K562 (cell line): ENCODE results near the gene SP6.

Source experiments
- ETV6 ChIP-seq, 3 experiments: fragments of 150-350 bp in 1 of 3; sonication (generic) in 1 of 3; formaldehyde crosslinking in 1 of 3; IDR thresholded peaks; 2 replicates each; pipeline versions ENCODE4 v1.6.1 to v1.8.0; 2014 to 2022; ENCODE audit warnings: borderline replicate concordance in 2 of 3, low read depth in 2 of 3, antibody characterized with exemption in 1 of 3, low read length in 1 of 3, mild to moderate bottlenecking in 1 of 3, missing genetic modification reagents in 1 of 3
- EZH2 ChIP-seq: IDR thresholded peaks from 2 replicates; pipeline ENCODE4 v1.6.1; 2012; ENCODE audit warnings: low read depth, mild to moderate bottlenecking, inconsistent platforms, low read length, borderline replicate concordance
- NCOA2 ChIP-seq, 2 experiments: fragments of 450-650 bp; IDR thresholded peaks; 2 replicates each; pipeline ENCODE4 v1.6.1; 2018; ENCODE audit warnings: mild to moderate bottlenecking in 2 of 2, moderate library complexity in 1 of 2; ENCODE audit not compliant: partially characterized antibody in 2 of 2
- SPI1 ChIP-seq: IDR thresholded peaks from 2 replicates; pipeline ENCODE4 v1.6.1; 2011; ENCODE audit warnings: low read depth, low read length, control low read depth, borderline replicate concordance
- TAL1 ChIP-seq: fragments of 450-650 bp; IDR thresholded peaks from 2 replicates; pipeline ENCODE4 v1.6.1; 2016; ENCODE audit warnings: mild to moderate bottlenecking
- ZNF12 ChIP-seq: sonication (generic); formaldehyde crosslinking; IDR thresholded peaks from 2 replicates; pipeline ENCODE4 v1.4.0; 2020; ENCODE audit warnings: mild to moderate bottlenecking, missing genetic modification reagents
- ZNF431 ChIP-seq: sonication (generic); formaldehyde crosslinking; IDR thresholded peaks from 2 replicates; pipeline ENCODE4 v1.8.0; 2022; ENCODE audit warnings: mild to moderate bottlenecking, missing genetic modification reagents
- ZSCAN29 ChIP-seq: fragments of 450-650 bp; IDR thresholded peaks from 2 replicates; pipeline ENCODE4 v1.6.1; 2017
- TF ChIP-seq, protein P1 (sequence below): sonication (generic); formaldehyde crosslinking; IDR thresholded peaks from 2 replicates; pipeline ENCODE4 v1.5.0; 2020; ENCODE audit warnings: missing genetic modification reagents
- TF ChIP-seq, protein P2 (sequence below): fragments of 450-650 bp; formaldehyde crosslinking; IDR thresholded peaks from 2 replicates; pipeline ENCODE4 v1.4.0; 2022; ENCODE audit warnings: missing genetic modification characterization
- TF ChIP-seq, protein P3 (sequence below), 3 experiments: IDR thresholded peaks in 2 of 3; conservative IDR thresholded peaks in 1 of 3; 2 replicates each; pipeline ENCODE4 v1.5.1; 2011 to 2012; ENCODE audit warnings: low read length in 3 of 3, mild to moderate bottlenecking in 3 of 3, control low read depth in 2 of 3, improper control_type of control experiment in 1 of 3, inconsistent platforms in 1 of 3, low read depth in 1 of 3, mixed read lengths in 1 of 3, moderate library complexity in 1 of 3; ENCODE audit not compliant: insufficient read depth in 2 of 3
- TF ChIP-seq, protein P4 (sequence below), 2 experiments: fragments of 200-800 bp in 1 of 2; sonication (Bioruptor generic) in 1 of 2; sonication (generic) in 1 of 2; formaldehyde crosslinking in 1 of 2; IDR thresholded peaks in 1 of 2; conservative IDR thresholded peaks in 1 of 2; 2 replicates each; pipeline versions ENCODE4 v1.5.0 to v1.6.1; 2016 to 2020; ENCODE audit warnings: missing compliant biosample characterization in 1 of 2, missing genetic modification characterization in 1 of 2, missing genetic modification reagents in 1 of 2

DNA sequence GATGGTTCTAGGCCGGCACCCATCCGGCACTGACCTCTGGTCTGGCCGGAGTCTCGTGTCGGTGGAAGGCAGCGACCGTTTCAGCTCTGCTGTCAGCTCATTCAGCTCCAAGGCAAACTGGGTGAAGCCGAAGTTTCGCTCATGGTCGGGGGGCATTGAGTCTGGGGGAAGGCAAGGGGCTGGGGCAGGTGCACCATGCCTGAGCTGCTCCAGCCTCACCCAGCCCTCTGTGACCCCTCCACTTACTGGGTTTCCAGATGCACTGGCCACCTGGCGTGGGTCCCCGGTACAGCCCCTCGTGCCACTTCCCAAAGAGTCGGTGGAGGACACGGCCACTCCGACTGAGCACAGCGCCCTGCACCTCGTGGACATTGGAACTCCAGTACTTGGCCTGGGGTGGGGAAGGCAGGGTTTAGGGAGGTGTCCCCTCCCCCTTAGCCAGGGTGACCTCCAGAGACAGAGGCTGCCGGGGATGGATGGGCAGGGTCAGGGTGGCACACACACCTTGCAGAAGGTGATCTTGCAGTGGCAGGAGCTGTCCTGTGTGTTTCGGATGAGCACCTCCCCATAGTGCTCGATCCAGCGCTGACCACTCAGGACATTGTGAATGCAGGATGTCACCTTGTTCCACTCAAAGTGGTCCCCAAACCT lies 42.0 kb downstream of the SP6 start:
- TF ChIP-seq, protein P1, sequence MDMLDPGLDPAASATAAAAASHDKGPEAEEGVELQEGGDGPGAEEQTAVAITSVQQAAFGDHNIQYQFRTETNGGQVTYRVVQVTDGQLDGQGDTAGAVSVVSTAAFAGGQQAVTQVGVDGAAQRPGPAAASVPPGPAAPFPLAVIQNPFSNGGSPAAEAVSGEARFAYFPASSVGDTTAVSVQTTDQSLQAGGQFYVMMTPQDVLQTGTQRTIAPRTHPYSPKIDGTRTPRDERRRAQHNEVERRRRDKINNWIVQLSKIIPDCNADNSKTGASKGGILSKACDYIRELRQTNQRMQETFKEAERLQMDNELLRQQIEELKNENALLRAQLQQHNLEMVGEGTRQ (CRISPR knock-in tag): no peak
- TF ChIP-seq SPI1 (no peak), ETV6 (IDR thresholded peaks at IDR 0.05; ENCODE audit: borderline replicate concordance in 1 of 2, low read depth in 2 of 2, low read length in 1 of 2) (no peak), ETV6 (CRISPR knock-in tag; IDR thresholded peaks at IDR 0.05; ENCODE audit: borderline replicate concordance) (no peak), ZNF431 (CRISPR knock-in tag) (no peak), TAL1 (no peak), ZNF12 (CRISPR knock-in tag) (no peak), NCOA2 (IDR thresholded peaks at IDR 0.05; ENCODE audit: partially characterized antibody in 2 of 2) (no peak), ZSCAN29 (no peak), EZH2 (no peak)
- TF ChIP-seq, protein P2, sequence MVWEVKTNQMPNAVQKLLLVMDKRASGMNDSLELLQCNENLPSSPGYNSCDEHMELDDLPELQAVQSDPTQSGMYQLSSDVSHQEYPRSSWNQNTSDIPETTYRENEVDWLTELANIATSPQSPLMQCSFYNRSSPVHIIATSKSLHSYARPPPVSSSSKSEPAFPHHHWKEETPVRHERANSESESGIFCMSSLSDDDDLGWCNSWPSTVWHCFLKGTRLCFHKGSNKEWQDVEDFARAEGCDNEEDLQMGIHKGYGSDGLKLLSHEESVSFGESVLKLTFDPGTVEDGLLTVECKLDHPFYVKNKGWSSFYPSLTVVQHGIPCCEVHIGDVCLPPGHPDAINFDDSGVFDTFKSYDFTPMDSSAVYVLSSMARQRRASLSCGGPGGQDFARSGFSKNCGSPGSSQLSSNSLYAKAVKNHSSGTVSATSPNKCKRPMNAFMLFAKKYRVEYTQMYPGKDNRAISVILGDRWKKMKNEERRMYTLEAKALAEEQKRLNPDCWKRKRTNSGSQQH (CRISPR knock-in tag): no peak
- TF ChIP-seq, protein P3, sequence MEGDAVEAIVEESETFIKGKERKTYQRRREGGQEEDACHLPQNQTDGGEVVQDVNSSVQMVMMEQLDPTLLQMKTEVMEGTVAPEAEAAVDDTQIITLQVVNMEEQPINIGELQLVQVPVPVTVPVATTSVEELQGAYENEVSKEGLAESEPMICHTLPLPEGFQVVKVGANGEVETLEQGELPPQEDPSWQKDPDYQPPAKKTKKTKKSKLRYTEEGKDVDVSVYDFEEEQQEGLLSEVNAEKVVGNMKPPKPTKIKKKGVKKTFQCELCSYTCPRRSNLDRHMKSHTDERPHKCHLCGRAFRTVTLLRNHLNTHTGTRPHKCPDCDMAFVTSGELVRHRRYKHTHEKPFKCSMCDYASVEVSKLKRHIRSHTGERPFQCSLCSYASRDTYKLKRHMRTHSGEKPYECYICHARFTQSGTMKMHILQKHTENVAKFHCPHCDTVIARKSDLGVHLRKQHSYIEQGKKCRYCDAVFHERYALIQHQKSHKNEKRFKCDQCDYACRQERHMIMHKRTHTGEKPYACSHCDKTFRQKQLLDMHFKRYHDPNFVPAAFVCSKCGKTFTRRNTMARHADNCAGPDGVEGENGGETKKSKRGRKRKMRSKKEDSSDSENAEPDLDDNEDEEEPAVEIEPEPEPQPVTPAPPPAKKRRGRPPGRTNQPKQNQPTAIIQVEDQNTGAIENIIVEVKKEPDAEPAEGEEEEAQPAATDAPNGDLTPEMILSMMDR (IDR thresholded peaks at IDR 0.05 in 2 of 3, conservative IDR thresholded peaks at IDR 0.05 in 1 of 3; ENCODE audit: insufficient read depth in 2 of 3, low read depth in 1 of 3, low read length in 3 of 3): no peak
- TF ChIP-seq, protein P4, sequence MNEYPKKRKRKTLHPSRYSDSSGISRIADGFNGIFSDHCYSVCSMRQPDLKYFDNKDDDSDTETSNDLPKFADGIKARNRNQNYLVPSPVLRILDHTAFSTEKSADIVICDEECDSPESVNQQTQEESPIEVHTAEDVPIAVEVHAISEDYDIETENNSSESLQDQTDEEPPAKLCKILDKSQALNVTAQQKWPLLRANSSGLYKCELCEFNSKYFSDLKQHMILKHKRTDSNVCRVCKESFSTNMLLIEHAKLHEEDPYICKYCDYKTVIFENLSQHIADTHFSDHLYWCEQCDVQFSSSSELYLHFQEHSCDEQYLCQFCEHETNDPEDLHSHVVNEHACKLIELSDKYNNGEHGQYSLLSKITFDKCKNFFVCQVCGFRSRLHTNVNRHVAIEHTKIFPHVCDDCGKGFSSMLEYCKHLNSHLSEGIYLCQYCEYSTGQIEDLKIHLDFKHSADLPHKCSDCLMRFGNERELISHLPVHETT (CRISPR knock-in tag; conservative IDR thresholded peaks at IDR 0.05 in 1 of 2, IDR thresholded peaks at IDR 0.05 in 1 of 2): no peak
